ENCODE results near the gene BMERB1.
A peak's percentile ranks its signal among the peaks of the same experiment; 100 is the strongest.
"Not testable (repeated sequence)": the region's sequence is repeated elsewhere in the genome, so short reads cannot be mapped to it uniquely, and the experiment has no call there.

Gene BMERB1

GRCh38 chr16:15434425-15435215 lies at the start of gene BMERB1:
Gene BMERB1 (plus strand): TSS chr16:15434588. CDS start chr16:15434654, 66 bp downstream.
- peak; percentile 54 for DNase-seq

GRCh38 chr16:15388060-15388459 lies 46.3 kb upstream of the BMERB1 start:
- DNase-seq = not testable (repeated sequence)

GRCh38 chr16:15389916-15390315 lies 44.5 kb upstream of the BMERB1 start:
- not testable (repeated sequence) for DNase-seq

- not testable (repeated sequence) for DNase-seq
Observed at GRCh38 chr16:15393025-15393424, 41.4 kb upstream of the BMERB1 start.

- DNase-seq = not testable (repeated sequence)
Observed at GRCh38 chr16:15395631-15396508, 38.5 kb upstream of the BMERB1 start, which contains the start of gene MPV17L. Gene MPV17L (plus strand): TSS chr16:15395754. CDS start chr16:15395898, 144 bp downstream.

- DNase-seq = not testable (repeated sequence)
Observed at GRCh38 chr16:15396509-15396829, 37.9 kb upstream of the BMERB1 start.

GRCh38 chr16:15396948-15397594 lies 37.3 kb upstream of the BMERB1 start:
- no peak for DNase-seq

GRCh38 chr16:15398618-15399316 lies 35.6 kb upstream of the BMERB1 start:
- DNase-seq = no peak

GRCh38 chr16:15399317-15399716 lies 35.1 kb upstream of the BMERB1 start:
- DNase-seq = no peak

- not testable (repeated sequence) for DNase-seq
Observed at GRCh38 chr16:15400314-15400713, 34.1 kb upstream of the BMERB1 start.

- no peak for DNase-seq
Observed at GRCh38 chr16:15401972-15402371, 32.4 kb upstream of the BMERB1 start.

- no peak for DNase-seq
Observed at GRCh38 chr16:15403392-15403995, 30.9 kb upstream of the BMERB1 start.

- DNase-seq = not testable (repeated sequence)
Observed at GRCh38 chr16:15404091-15404490, 30.3 kb upstream of the BMERB1 start.

- no peak for DNase-seq
Observed at GRCh38 chr16:15404792-15405191, 29.6 kb upstream of the BMERB1 start.

GRCh38 chr16:15407756-15408155 lies 26.6 kb upstream of the BMERB1 start:
- DNase-seq = not testable (repeated sequence)

GRCh38 chr16:15409476-15409875 lies 24.9 kb upstream of the BMERB1 start:
- not testable (repeated sequence) for DNase-seq

GRCh38 chr16:15415511-15415985 lies 18.8 kb upstream of the BMERB1 start:
- DNase-seq = no peak

- DNase-seq = no peak
Observed at GRCh38 chr16:15417197-15417596, 17.2 kb upstream of the BMERB1 start.

- DNase-seq = no peak
Observed at GRCh38 chr16:15418206-15418605, 16.2 kb upstream of the BMERB1 start.

GRCh38 chr16:15421696-15422095 lies 12.7 kb upstream of the BMERB1 start:
- DNase-seq = not testable (repeated sequence)

GRCh38 chr16:15422222-15422621 lies 12.2 kb upstream of the BMERB1 start:
- DNase-seq = no peak

GRCh38 chr16:15425861-15426260 lies 8.5 kb upstream of the BMERB1 start:
- DNase-seq = no peak

Measured in NCI-H2107 (cell line).